Stomach (tissue), 9 donors: Measurements from ENCODE around the gene TAS2R50. TPM values are rescaled to one million over a fixed set of nuclear protein-coding genes. Genes with fewer than 3 reads are reported as not detected.

Experiments
- DNase-seq, 2 donors: peaks; one replicate each; pipeline versions ENCODE4 v3.0.0 to v3.0.0-alpha.2; 2013 to 2019
- H3K27ac ChIP-seq, 5 donors: fragments of 200-600 bp in 4 of 5; sonication (generic) in 4 of 5; one replicate each; pipeline ENCODE4 v1.5.1; 2013 to 2019; ENCODE audit warnings: mild to moderate bottlenecking in 1 of 5, moderate library complexity in 1 of 5
- H3K27me3 ChIP-seq, 3 donors: fragments of 200-600 bp; sonication (generic); one replicate each; pipeline ENCODE4 v1.5.1; 2017 to 2019; ENCODE audit warnings: mixed run types in 1 of 3
- H3K36me3 ChIP-seq, 4 donors: fragments of 200-600 bp; sonication (generic); 1 replicate in 3 of 4; 2 replicates in 1 of 4; pipeline ENCODE4 v1.5.1; 2016 to 2019
- H3K4me1 ChIP-seq, 4 donors: fragments of 200-600 bp; sonication (generic); one replicate each; pipeline ENCODE4 v1.5.1; 2016 to 2019
- H3K4me3 ChIP-seq, 4 donors: fragments of 200-600 bp; sonication (generic) in 3 of 4; one replicate each; pipeline ENCODE4 v1.5.1; 2016 to 2019; ENCODE audit warnings: mild to moderate bottlenecking in 1 of 4
- H3K9me3 ChIP-seq, 4 donors: fragments of 200-600 bp; sonication (generic); one replicate each; pipeline ENCODE4 v1.5.1; 2016 to 2019
- EP300 ChIP-seq: sonication (generic); formaldehyde crosslinking; IDR thresholded peaks from one replicate; pipeline ENCODE4 v1.6.1; 2017; ENCODE audit warnings: antibody characterized with exemption
- POLR2A ChIP-seq, 4 donors: fragments of 450-650 bp; IDR thresholded peaks; one replicate each; pipeline ENCODE4 v1.6.1; 2016; ENCODE audit warnings: antibody characterized with exemption in 4 of 4, control low read depth in 2 of 4, mild to moderate bottlenecking in 1 of 4, moderate library complexity in 1 of 4
- POLR2AphosphoS5 ChIP-seq, 3 donors: sonication (generic); formaldehyde crosslinking; IDR thresholded peaks; one replicate each; pipeline ENCODE4 v1.6.1; 2016; ENCODE audit warnings: antibody characterized with exemption in 3 of 3
- WGBS, 5 donors: extraction: QIAGEN DNeasy Blood & Tissue Kit in 3 of 5; methylation state at CpG; one replicate each; pipeline versions ENCODE4 v1.1.5 to v1.1.7; 2013 to 2018; 5-methylcytosine and 5-hydroxymethylcytosine counted together
- intact Hi-C: fragments of 100-400 bp; cut with DNase I; formaldehyde crosslinking; loops from one replicate; pipeline ENCODE4 v1.15.1; 2023; ENCODE audit warnings: low total_unique reads
- polyA plus RNA-seq, 3 donors: library from polyadenylated mRNA; stranded (reverse); fragments of 200-250 nt; gene quantifications; one replicate each; pipeline ENCODE4 v1.2.3, GENCODE V29; 2013
- total RNA-seq, 5 donors: library from RNA; depleted of rRNA; stranded (reverse); fragments of >200 nt; gene quantifications; one replicate each; pipeline versions ENCODE4 v1.1.0 to v1.2.3, GENCODE V29; 2014 to 2016
- donor health status: healthy with polysubstance abuse.
- donor health status: Bipolar disorder and iron deficiency.
- donor health status: healthy.

Gene TAS2R50
- total and polyA plus RNA-seq, 8 donors = 2.9 to 7.7 TPM; not detected in 6

- H3K27ac ChIP-seq = no peak overlapping the region
- intact Hi-C loops = no loop called here
- H3K4me1 ChIP-seq = no peaks in the 10 kb centered on the region
- H3K36me3 ChIP-seq = no peaks in the 10 kb centered on the region
- DNase-seq = no peak
- no peak for TF ChIP-seq POLR2A (IDR thresholded peaks at IDR 0.05)
- no peak for TF ChIP-seq EP300
- no peak for TF ChIP-seq POLR2AphosphoS5 (IDR thresholded peaks at IDR 0.05)
- no peaks in the 10 kb centered on the region for H3K9me3 ChIP-seq
- 89 to 95% (median 93%) methylated on average over 1 of the region's 1 CpG for WGBS, 5 donors
- no peak overlapping the region for H3K4me3 ChIP-seq
- no peaks in the 10 kb centered on the region for H3K27me3 ChIP-seq
These were observed 50.2 kb downstream of the TAS2R50 start for GRCh38 chr12:10936506-10936905.

Other genes starting within 250 kb of the TAS2R50 start
- gene TAS2R7, start 184.3 kb downstream of the TAS2R50 start, total RNA-seq = not detected
- not detected for gene TAS2R7, start 184.3 kb downstream of the TAS2R50 start, polyA plus RNA-seq
- gene TAS2R8, start 179.6 kb downstream of the TAS2R50 start, total RNA-seq = not detected
- gene TAS2R8, start 179.6 kb downstream of the TAS2R50 start, polyA plus RNA-seq = not detected
- gene TAS2R9, start 176.7 kb downstream of the TAS2R50 start, total RNA-seq = under 1 TPM in 1 of 5 donors, not detected in 4; 0.73 TPM
- not detected for gene TAS2R9, start 176.7 kb downstream of the TAS2R50 start, polyA plus RNA-seq
- 1 to 10 TPM in 2 of 5 donors, not detected in 3; 1.0 to 3.5 TPM for gene TAS2R10, start 160.6 kb downstream of the TAS2R50 start, total RNA-seq
- gene TAS2R10, start 160.6 kb downstream of the TAS2R50 start, polyA plus RNA-seq = not detected
- 100 to 1,000 TPM in 1 of 5 donors, 1 to 10 TPM in 1, under 1 TPM in 1, not detected in 2; 0.87 to 334 (median 3.5) TPM for gene PRR4, start 137.4 kb downstream of the TAS2R50 start, total RNA-seq
- gene PRR4, start 137.4 kb downstream of the TAS2R50 start, polyA plus RNA-seq = 1 to 10 TPM; 2.1 to 6.5 (median 2.6) TPM
- 10 to 100 TPM; 10.4 to 77.6 (median 24.1) TPM for gene PRH1, start 102.7 kb downstream of the TAS2R50 start, total RNA-seq
- gene PRH1, start 102.7 kb downstream of the TAS2R50 start, polyA plus RNA-seq = 1 to 10 TPM; 1.5 to 2.6 (median 2.1) TPM
- gene TAS2R13, start 77.3 kb downstream of the TAS2R50 start, total RNA-seq = 10 to 100 TPM in 1 of 5 donors, 1 to 10 TPM in 3, under 1 TPM in 1; 0.58 to 13.0 (median 3.0) TPM
- gene TAS2R13, start 77.3 kb downstream of the TAS2R50 start, polyA plus RNA-seq = not detected
- not detected for gene PRH2, start 57.7 kb downstream of the TAS2R50 start, total RNA-seq
- under 1 TPM in 1 of 3 donors, not detected in 2; 0.45 TPM for gene PRH2, start 57.7 kb downstream of the TAS2R50 start, polyA plus RNA-seq
- 10 to 100 TPM in 1 of 5 donors, 1 to 10 TPM in 2, not detected in 2; 1.7 to 17.3 (median 1.8) TPM for gene TAS2R14, start 47.6 kb downstream of the TAS2R50 start, total RNA-seq
- gene TAS2R14, start 47.6 kb downstream of the TAS2R50 start, polyA plus RNA-seq = 1 to 10 TPM in 1 of 3 donors, under 1 TPM in 2; 0.19 to 2.1 (median 0.31) TPM
- 10 to 100 TPM in 2 of 5 donors, 1 to 10 TPM in 1, not detected in 2; 4.9 to 11.6 (median 11.4) TPM for gene TAS2R20, start 11.4 kb upstream of the TAS2R50 start, total RNA-seq
- under 1 TPM in 1 of 3 donors, not detected in 2; 0.35 TPM for gene TAS2R20, start 11.4 kb upstream of the TAS2R50 start, polyA plus RNA-seq
- 10 to 100 TPM in 2 of 5 donors, under 1 TPM in 1, not detected in 2; 0.89 to 21.8 (median 12.3) TPM for gene TAS2R19, start 35.7 kb upstream of the TAS2R50 start, total RNA-seq
- gene TAS2R19, start 35.7 kb upstream of the TAS2R50 start, polyA plus RNA-seq = under 1 TPM in 1 of 3 donors, not detected in 2; 0.30 TPM
- 10 to 100 TPM in 2 of 5 donors, 1 to 10 TPM in 1, not detected in 2; 7.7 to 27.2 (median 19.6) TPM for gene TAS2R31, start 44.5 kb upstream of the TAS2R50 start, total RNA-seq
- gene TAS2R31, start 44.5 kb upstream of the TAS2R50 start, polyA plus RNA-seq = under 1 TPM in 1 of 3 donors, not detected in 2; 0.33 TPM
- 10 to 100 TPM in 1 of 5 donors, 1 to 10 TPM in 2, not detected in 2; 2.2 to 10.5 (median 4.1) TPM for gene TAS2R46, start 75.4 kb upstream of the TAS2R50 start, total RNA-seq
- not detected for gene TAS2R46, start 75.4 kb upstream of the TAS2R50 start, polyA plus RNA-seq
- 10 to 100 TPM in 1 of 5 donors, 1 to 10 TPM in 1, under 1 TPM in 1, not detected in 2; 0.87 to 11.9 (median 8.4) TPM for gene TAS2R43, start 105.4 kb upstream of the TAS2R50 start, total RNA-seq
- not detected for gene TAS2R43, start 105.4 kb upstream of the TAS2R50 start, polyA plus RNA-seq
- 10 to 100 TPM in 3 of 5 donors, 1 to 10 TPM in 1, not detected in 1; 2.9 to 26.3 (median 22.8) TPM for gene TAS2R30, start 147.7 kb upstream of the TAS2R50 start, total RNA-seq
- not detected for gene TAS2R30, start 147.7 kb upstream of the TAS2R50 start, polyA plus RNA-seq
- 10 to 100 TPM in 4 of 5 donors, 1 to 10 TPM in 1; 5.7 to 12.5 (median 11.4) TPM for gene SMIM10L1, start 184.3 kb upstream of the TAS2R50 start, total RNA-seq
- gene SMIM10L1, start 184.3 kb upstream of the TAS2R50 start, polyA plus RNA-seq = 10 to 100 TPM in 1 of 3 donors, 1 to 10 TPM in 2; 7.8 to 10.5 (median 9.8) TPM
- gene TAS2R42, start 200.0 kb upstream of the TAS2R50 start, total RNA-seq = not detected
- not detected for gene TAS2R42, start 200.0 kb upstream of the TAS2R50 start, polyA plus RNA-seq